SHP77 treated with DMSO at 0.1 percent for 48 hours (cell line): Measurements from ENCODE around the gene ACBD5.
A peak's percentile ranks its signal among the peaks of the same experiment; 100 is the strongest.
"Not testable (repeated sequence)": the region's sequence is repeated elsewhere in the genome, so short reads cannot be mapped to it uniquely, and the experiment has no call there.

ENCODE experiments used
- DNase-seq: peaks from one replicate; lab custom pipeline; 2025; lab: John Stamatoyannopoulos, UW

The ACBD5 gene, protein sequence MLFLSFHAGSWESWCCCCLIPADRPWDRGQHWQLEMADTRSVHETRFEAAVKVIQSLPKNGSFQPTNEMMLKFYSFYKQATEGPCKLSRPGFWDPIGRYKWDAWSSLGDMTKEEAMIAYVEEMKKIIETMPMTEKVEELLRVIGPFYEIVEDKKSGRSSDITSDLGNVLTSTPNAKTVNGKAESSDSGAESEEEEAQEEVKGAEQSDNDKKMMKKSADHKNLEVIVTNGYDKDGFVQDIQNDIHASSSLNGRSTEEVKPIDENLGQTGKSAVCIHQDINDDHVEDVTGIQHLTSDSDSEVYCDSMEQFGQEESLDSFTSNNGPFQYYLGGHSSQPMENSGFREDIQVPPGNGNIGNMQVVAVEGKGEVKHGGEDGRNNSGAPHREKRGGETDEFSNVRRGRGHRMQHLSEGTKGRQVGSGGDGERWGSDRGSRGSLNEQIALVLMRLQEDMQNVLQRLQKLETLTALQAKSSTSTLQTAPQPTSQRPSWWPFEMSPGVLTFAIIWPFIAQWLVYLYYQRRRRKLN

DNA sequence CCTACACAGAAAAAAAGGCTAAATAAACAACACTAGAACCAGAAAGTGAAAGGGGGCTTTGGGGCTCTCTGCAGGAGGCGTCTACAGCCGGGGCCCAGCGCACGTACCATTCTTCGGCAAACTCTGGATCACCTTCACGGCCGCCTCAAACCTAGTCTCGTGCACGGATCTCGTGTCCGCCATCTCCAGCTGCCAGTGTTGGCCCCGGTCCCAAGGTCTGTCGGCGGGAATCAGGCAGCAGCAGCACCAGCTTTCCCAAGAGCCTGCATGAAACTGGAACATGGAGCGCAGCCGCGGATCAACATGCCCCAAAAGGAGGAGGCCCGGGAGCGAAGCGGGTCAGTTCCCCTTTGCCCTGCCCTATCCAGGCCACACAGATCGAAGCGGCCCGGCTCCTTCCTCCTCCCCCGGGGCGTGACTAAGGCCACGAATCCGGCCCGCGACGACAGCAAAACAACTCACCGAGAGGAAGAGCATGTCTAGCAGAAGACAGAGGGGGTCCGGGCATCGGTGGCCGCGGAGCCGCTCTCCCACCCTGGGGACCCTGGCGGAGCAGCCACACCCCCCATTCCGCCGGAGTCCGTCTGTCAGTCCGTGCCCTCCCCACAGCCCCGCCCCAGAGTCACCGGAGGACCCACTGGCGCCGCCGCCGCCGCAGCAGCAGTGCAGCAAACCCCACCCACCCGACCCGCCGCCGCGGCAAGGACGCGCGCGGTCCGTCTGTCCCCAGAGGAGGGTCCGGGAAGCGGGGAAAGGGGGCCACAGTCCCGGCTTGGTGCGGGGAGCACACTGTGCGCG is at the start of gene ACBD5:
ACBD5 (minus strand) TSS at position 586 of the 798 bp plus-strand sequence; CDS start at position 477, 109 bp downstream.
- DNase-seq = peak; percentile 47

DNA sequence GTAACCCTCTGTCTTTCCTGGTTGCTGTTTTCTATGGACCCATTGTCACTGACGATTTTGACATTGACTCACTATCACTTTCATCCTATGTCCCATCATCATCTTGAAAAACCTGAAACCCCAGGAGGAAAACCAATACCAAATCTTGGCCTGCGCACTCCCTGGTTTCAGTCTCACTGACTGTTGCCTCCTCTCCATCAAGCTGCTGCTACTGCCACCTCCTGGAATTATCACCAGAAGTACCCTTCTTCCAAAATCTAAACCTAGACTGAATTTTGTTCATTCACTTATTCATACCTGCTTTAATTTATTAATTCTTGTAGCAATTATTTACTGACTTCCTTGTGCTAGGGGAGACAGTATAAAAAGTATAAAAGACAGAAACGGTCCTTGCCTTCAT is 44.5 kb upstream of the ACBD5 start:
- DNase-seq = no peak

DNA sequence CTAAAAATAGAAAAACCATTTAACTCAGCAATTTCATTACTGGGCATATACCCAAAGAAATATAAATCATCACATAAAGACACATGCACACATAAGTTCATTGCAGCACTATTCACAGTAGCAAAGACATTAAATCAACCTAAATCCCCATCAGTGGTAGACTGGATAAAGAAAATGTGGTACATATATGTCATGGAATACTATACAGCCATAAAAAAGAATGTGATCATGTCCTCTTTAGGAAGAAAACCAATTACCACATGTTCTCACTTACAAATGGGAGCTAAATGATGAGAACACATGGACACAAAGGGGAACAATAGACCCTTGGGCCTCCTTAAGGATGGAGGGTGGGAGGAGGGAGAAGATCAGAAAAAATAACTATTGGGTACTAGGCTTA is 36.0 kb upstream of the ACBD5 start:
- no peak for DNase-seq

DNA sequence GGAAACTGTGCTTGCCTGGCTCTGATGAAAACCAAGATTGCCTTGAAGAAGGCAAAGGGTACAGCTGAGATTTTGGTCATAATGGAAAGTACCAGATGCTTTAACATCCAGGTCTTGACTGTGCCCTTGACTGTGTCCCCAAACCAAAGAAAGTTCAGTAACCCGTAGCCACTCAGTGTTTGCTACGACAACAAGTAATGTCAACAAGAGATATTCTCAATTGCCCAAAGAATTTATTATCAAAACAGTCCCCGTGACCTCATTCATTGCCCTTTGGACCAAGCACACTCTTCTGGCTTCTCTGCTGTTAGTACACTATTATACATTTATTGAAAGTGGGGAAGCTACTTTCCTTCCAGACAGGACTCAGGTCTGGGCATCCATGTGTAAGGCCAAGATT is 25.4 kb upstream of the ACBD5 start:
- not testable (repeated sequence) for DNase-seq

DNA sequence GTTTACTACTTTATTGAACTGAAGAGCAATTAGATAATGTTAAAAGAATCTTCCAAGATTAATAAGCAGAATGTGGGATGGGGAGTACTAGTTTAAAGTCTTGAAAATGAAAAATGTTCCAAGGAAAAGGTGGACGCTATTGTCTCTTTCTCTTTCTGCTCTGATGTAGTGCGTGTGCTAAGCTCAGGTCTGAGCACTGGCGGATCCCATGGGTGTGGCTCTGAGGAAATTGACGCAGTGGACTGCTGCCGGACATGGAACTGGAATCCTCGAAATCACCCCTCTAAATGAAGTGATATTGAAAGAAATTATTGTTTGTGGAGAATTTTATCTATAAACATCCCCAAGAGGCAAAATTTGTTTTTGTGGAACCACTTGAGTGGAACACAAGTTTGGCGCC is 22.2 kb upstream of the ACBD5 start:
- DNase-seq = not testable (repeated sequence)

DNA sequence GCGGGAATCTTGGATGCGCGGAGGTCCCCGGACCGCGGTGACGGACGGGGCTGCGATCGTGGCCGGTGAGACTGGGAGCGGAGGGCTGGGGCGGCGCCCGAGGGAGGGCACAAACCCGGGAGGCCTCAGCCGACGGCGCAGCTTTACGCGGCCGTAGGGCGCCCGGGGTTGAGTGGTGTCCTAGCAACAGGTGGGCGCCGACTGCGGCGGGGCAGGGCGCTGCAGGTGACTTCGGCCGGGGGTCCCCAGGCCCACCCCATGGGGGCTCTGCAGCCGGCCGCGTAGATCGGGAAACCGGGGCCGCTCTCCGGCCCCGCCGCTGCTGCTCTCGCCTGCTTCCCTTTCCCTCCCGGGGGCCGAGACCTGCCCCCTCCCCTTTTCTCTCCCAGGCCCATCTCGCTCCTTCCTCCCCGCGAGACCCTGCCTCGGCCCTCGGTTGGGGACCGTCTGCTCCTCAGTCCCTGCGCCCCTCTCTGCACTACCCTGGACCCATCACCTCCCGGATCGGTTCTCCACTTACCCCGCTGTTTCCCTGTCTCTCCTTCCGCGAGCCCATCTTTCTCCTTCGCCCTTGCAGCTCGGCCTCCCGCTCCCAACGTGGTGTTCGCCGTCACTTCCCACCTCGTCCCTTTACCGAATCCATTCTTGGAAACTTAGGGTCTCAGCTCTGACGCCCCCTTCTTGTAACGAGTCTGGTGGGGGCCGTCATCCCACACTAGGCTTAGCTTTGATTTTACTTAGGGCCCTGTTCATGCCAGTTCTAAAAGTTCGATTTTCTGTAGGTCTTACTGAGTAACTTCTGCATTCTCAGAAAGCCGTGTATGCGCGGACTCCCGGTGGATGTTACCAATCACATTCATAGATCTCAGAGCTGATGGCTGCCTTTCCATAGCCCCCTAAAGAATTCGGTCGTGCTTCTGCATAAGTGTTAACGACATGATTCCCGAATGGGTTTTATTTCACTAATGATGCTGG is 18.5 kb upstream of the ACBD5 start:
- DNase-seq = no peak

DNA sequence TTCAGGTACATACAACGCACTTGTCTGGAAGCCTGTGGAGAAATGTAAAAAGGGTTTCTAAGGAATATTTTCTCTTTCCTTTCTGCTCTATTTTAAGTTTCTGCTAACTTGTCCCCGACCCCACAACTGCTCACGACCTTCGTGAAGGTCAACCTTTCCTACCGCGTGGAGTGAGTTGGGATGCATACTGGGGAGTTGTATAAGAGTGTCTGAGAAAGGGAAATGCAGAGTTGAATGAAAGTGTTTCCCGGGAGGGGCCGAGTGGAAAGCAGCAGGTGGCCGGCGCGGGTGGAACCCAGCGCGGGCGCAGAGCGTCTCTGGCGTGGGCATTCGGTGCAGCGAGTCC is 17.9 kb upstream of the ACBD5 start:
- no peak for DNase-seq

DNA sequence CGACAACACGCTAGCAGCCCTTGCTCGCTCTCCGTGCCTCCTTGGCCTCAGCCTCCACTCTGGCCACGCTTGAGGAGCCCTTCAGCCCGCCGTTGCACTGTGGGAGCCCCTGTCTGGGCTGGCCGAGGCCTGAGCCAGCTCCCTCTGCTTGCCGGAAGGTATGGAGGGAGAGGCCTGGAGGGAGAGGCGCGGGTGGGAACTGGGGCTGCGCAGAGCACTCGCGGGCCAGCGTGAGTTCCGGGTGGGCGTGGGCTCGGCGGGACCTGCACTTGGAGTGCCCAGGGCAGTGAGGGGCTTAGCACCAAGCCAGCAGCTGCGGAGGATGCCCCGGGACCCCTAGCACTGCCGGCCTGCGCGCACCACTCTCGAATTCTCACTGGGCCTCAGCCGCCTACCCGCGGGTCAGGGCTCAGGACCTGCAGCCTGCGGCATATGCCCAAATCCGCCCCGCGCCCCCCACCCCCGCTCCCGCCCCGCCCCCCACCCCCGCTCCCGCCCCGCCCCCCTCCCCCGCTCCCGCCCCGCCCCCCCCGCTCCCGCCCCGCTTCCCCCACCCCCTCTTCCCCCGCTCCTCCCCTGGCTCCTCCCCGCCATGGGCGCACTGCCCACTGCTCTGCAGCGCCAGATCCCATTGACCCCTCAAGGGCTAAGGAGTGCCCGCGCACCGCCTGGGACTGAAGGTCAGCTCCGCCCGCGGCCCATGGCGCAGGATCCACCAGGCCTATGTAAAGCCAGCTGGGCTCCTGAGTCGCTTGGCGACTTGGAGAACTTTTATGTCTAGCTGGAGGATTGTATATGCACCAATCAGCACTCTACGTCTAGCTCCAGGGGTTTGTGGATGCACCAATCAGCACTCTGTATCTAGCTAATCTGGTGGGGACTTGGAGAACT is 15.9 kb upstream of the ACBD5 start:
- no peak for DNase-seq

DNA sequence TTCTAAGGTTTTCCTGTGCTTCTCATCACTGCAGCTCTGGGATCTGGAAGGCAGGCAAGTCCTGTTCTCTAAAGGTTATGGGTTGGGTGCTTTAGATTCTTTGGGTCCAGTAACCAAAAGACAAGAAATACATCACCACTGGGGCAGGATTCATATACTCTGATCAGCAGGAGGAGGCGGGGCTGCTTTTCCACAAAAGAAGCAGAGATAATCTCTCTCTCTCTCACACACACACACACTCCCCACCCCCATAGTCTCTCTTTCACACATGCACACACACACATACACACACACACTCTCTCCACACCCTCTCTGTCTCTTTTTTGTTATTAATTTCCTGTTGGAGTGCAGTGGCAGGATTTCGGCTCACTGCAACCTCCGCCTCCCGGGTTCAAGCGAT is 13.0 kb upstream of the ACBD5 start:
- DNase-seq = no peak

DNA sequence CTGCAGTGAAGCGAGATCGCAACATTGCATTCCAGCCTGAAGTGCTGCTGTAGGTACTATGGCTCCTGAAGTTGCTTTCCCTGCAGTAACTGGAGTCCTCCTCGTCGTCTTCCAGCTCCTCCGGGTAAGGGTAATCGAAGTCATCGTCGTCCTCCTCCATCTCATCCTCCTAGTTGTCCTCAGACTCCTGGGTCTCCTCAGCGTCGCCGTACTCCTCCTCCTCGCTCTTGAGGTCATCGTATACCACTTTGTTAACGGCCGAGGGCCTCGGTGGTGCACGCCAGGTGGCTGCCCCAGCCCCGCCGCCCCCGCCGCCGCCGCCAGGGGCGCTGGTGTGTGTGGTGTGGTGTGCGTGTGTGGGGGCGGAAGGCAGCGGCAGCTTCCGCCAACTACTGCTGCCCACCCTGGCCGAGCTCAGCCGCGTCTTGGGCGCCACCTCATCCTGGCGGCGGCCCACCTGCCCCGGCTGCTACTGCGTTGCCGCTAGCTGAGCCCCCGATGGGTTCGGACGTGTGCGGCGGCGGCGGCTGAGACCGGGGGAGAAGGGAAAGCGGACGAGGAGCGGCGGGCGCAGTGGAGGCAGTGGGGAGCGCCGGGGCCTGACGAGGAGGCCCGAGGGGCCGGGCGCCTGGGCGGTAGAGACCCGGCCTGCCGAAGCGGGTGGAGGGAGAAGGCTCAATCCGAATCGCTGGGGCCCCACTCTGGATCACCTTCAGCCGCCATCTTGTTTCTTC is 11.8 kb upstream of the ACBD5 start:
- DNase-seq = peak; percentile 42

DNA sequence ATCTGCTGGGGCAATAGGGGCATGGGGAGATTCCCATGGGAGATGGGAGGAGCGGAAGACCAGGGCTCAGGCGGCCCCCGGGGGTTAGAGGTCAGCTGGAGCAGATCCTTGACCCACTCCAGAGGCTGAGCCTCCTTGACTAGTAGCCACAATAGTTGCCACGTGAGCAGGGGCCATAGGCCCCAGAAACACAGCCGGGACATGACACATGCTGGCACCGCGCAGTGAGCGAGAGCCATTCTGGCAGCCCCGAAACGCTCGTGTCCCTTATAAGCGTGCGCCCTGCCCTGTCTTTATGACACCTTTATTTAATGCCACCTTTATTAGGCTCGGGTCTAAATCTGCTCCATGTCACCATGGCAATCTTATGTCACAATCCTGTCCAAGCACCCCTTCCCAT is 11.0 kb upstream of the ACBD5 start:
- no peak for DNase-seq

DNA sequence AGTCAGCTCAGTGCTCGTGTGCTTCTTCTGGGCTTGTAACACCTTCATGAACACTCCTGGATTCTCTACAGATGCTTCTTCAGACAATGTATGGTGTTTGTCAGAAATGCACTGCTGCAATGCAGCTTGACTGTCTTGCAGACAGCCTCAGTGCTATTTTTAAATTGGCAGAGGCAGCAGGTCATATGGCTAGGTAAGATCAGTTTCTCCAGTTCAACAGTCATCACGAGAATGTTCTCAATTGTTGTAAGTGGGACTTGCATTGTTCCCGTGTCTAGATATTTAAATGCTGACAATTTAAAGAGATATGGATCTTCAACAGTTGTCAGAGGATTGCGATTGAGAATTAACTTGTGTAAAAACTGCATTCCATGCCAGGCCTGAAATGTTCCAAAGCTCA is 7.6 kb upstream of the ACBD5 start:
- no peak for DNase-seq

DNA sequence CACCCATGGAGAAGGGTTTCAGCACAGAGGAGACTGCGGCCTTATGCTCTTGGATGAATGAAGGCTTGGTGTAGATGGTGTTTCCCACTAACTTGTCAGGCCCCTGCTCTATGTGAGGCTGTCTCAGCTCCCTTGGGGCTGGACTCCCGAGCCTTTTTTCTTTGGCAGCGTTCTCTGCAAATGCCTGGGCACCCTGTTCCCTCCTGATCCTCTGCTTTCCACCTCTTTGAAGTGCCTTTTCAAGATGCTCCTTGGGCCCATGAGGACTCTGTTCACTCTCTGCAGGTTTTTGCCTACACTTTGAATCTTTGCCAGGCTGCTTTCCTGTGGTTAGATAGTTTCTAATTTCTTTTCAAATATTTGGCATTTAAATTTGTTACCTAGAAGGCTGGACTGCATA is 6.8 kb upstream of the ACBD5 start:
- DNase-seq = no peak

DNA sequence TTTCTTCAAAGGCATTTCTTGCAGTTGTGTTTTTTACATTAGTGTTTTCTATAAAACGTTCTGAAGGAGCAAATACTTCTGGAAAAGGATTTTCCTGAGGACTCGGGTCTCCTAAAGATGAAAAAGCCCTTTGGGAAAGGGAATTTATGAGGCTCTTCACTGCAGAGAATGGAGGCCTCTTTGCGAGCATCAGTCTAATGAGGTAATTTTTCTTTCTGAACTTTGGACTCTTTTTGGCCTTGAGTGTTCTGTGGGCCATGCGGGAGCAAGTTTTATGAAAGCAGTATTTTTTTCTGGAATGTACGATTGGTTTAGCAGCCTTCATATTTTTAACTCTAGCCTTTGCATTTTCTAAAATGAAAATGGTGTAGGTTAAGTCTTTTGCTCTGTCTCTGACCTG is 6.4 kb upstream of the ACBD5 start:
- no peak for DNase-seq

DNA sequence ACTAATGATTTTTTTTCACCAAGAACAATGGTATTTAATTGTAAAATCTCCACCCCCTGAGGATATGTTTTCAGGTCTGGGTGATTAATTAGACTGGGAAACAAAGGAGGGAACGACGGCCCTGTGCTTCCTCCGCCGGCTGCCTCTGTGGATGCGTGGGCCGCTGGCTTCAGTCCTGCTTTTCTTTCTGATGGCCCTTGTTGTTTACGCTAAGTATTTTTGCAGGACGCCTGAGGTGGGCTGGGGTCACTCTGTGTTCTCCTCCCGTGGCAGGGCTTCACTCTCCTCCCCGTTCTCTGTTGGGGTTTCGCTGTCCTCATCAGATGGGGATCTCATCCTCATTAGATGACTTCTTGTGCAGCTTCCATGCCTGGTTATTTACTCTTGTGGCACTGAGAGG is 5.2 kb upstream of the ACBD5 start:
- no peak for DNase-seq

DNA sequence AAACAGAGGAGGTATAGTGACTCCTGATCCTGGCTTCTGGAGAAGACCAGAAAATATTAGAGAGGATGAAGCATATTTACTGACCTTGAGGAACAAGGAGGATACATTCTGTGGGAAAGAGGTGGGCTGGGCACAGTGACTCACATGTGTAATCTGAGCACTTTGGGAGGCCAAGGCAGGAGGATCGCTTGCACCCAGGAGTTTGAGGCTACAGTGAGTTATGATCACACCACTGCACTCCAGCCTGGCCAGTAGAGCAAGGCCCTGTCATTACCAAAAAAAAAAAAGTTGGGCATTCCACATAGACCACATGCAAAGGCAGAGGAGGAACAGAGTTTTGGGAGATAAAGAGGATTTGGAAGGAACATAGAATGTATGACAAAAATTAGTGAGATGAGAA is 4.4 kb upstream of the ACBD5 start:
- no peak for DNase-seq

DNA sequence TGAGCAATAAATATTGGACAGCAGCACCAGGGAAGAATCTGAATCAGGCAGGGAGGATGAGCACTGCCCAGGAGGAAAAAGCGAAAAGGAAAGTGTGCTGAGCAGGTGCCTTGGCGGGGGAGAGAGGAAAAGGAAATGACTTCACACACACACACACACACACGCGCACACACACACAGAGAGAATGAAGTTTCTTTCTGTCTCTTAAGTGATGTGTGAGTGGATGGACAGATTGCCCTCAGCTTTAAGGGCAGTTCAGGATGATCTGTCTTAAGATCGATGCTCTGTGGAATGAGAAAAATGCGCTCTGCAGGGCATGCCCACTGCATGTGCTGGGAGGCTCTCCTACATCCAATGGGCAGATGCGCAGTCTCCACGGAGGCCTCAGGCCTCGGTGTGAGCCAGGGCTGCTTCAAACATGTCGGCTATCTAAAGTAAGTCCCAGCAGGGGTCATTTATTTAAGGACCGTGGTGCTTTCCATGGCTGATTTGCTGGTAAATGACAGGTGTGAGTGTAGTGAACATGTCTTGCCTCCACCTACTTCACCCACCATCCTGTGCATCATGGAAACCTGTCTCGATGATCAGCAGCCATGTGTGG is 2.5 kb upstream of the ACBD5 start:
- peak; percentile 53 for DNase-seq

DNA sequence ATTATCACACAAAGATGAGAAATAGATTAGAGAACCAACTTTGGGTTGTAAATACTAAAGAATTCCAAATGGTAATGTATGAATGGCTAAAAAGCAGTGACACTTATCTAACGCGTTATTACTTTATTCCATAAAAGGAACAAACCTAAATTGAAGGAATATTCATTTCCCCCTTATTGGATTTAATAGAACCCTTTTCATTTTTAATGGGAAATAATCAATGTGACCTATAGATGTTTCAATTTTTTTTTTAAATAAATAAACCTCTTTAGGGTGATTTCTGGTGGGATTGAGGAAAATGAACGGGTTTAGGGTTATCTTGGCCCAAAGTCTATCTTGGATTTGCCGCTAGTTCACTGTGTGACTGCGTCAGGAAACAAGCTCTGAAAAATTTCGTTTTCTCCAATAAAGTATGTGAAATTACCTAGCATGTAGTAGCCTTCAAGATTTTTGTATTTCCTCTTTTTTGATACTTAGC is 1.9 kb upstream of the ACBD5 start:
- no peak for DNase-seq

DNA sequence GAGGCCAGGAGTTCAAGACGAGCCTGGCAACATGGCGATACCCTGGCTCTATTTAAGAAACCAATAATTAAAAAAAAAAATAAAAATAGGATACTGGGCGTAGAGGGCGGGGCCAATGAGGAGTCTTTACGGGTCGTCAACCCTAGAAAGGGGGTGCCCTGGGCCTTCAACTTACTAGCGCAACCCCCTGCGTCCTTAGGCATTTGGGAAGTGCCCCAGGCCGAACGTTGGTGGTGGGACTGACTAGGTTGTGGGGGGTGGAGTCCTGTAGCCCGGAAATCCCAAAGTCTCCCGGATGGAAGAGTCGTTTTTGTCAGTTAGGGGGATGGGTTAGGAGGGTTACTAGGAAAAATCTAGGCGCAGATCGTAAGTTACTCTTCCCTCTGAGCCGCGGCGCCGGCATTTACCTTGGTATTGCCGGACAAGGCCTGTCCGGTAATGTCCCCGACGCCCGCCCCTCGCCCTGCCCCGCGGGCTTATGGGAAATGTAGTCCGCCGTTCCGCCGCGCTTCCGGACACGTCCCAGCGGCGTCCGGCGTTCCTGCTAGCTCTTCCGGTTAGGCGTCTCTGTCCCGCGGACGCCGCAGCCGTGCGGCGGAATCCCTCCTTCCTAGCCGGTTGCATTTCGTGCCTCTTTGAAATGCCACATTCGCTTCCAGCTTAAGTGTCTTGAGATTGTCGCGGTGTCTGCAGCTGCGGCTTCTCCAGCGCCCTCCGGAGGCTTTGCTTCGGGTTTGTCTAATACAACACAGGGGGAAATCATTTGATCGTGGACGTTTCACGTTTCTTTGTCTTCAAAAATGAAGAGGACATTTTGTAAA is 1.3 kb upstream of the ACBD5 start:
- DNase-seq = peak; percentile 91
